Right kidney (tissue), 9 donors: ENCODE results near the gene KRT5.

Experiments
- DNase-seq: peaks from one replicate; pipeline ENCODE4 v3.0.0-alpha.2; 2016
- long read RNA-seq, 8 donors: transcript quantifications; one replicate each; lab custom pipeline, GENCODE V29; 2026

KRT5 gene
- long read RNA-seq, donor 1, result 0 reads
- long read RNA-seq, donor 2, result 0 reads
- long read RNA-seq, donor 3, result 0 reads
- long read RNA-seq, donor 4, partial matches to known transcripts, result 0 of 1 reads
- long read RNA-seq, donor 4, other reads (novel, unspliced or antisense), result 0 of 1 reads
- long read RNA-seq, donor 5, result 0 reads
- long read RNA-seq, donor 6, result 0 reads
- long read RNA-seq, donor 7, result 0 reads
- long read RNA-seq, donor 8, result 0 reads

DNA sequence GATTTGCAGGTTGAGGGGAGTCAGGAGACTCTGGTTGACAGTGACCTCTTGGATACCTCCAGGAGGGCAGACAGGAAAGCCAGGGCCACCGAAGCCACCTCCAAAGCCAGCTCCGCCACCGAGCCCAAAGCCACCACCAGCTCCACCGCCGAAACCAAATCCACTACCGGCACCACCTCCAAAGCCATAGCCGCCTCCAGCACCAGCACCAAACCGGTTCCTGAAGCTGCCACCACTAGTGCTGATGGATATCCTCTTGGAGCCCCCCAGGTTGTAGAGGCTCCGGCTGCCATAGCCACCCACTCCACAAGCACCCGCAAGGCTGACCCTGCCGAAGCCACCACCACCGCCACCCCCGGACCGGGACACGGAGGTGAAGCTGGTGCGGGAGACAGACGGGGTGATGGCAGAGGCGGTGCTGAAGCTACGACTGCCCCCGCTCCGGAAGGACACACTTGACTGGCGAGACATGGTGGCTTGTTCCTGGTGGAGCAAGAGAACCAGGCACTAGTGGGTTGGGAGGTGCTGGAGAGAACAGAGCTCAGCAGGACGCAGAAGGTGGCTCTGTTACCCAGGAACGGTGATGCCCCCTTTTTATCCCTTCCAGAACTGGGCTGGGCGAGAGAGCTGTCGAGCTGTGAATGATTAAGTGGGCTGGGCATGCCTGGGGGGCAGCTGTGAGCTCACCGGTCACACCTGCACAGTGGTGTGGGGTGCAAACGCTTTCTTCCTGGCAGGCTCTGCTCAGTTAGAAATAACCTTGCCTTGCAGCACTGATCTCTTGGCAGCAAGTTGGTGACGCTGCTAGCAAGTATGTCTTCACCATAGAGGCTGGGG lies at the start of gene KRT5:
KRT5 (minus strand) TSS at position 569 of the 837 bp plus-strand sequence; CDS start at position 471, 98 bp downstream.
- no peak for DNase-seq

DNA sequence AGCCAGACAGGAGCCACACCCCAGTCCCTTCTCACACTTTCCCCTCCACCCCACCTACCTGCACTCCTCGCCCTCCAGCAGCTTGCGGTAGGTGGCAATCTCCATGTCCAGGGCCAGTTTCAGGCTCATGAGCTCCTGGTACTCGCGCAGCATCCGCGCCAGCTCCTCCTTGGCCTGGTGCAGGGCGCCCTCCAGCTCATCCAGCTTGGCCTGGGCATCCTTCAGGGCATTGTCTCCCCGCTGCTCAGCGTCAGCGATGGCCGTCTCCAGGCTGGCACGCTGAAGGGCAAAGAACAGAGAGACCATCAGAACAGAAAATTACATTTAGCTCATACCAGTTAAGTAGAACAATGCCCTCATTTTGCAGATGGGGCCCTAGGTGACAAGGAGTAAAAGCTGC lies 47.9 kb upstream of the KRT5 start:
- DNase-seq, result no peak

DNA sequence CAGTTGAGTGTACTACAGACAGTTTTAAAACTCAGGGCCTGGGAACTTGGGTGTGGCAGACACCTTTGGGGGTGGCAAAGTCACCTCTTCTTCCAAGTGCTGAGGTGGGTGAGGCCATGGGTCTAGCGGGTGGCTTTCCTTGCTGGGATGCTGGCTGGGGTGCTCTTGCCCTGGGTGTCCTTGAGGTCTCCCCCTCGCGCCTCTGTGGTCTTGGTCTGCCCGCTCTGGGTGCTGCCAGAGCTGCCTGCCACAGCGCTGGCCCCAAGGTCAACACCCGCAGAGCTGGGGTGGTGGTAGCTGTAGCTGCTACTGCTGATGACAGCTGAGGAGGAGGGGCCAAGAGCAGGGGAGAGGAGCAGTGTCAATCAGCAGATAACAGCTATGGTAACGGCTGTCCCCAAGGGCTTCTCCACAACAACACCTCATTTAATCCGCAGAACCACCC lies 46.7 kb upstream of the KRT5 start:
- DNase-seq, result no peak

DNA sequence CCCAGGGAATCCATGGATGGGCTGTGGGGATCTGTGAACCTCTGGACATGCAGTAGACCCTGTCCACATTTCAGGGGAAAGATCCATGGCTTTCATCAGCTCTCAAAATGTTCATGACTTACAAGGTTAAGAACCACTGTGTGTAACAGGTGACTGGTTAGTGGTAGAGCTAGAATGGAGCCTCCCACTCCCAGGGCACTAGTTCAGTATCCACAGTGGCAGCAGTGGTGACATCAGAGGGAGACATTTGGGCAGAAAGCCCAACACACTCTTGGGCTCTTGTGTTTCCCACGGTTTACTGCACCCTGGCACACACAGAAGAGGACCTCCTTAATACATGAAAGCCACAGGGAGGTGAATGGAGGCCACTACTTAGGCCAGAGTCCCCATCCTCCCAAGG lies 44.4 kb upstream of the KRT5 start:
- DNase-seq, result no peak

DNA sequence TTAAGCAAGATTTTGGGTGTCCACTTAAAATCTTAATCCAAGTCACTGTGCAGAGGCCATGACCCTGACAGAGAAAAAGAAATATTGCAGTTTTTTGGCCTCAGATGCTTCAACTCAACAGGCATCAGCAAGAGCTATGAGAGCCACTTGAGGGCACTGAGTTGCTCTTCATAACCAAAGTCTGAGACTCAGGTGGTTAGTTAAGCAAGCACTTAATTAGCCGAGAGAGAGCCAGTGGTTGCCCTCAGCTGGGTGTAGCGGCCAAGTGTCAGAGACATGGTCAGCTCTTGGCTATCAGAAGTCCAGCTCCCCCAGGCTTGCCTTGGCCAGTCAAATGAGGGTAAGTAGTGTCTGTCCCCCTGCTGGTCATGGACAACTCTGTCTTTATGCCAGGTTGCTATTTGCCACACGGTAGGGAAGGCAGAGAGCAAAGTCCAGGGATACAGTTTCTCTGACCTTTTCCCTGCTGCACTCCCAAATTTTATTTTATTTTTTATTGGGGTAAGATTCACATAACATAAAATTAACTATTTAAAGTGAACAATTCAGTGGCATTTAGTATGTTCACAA lies 41.8 kb upstream of the KRT5 start:
- no peak for DNase-seq

DNA sequence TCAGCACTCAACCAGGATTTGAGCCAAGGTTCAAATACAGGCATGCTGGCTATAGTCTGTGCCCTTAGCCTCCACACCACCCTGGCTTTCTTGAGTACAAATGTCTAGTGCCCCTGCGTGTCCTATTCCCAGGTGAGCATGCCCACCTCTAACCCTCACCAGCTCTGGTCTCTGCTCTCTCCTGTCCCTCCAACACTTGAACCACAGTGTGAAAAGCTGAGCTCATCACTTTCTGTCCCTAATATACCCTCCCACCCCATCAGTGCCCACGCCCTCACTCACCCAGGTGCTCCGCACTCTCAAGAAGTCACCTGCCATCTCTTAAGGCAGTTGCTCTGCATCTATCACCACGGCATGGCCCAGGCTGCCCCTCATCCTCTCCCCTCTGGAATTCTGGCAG lies 39.8 kb upstream of the KRT5 start:
- no peak for DNase-seq

DNA sequence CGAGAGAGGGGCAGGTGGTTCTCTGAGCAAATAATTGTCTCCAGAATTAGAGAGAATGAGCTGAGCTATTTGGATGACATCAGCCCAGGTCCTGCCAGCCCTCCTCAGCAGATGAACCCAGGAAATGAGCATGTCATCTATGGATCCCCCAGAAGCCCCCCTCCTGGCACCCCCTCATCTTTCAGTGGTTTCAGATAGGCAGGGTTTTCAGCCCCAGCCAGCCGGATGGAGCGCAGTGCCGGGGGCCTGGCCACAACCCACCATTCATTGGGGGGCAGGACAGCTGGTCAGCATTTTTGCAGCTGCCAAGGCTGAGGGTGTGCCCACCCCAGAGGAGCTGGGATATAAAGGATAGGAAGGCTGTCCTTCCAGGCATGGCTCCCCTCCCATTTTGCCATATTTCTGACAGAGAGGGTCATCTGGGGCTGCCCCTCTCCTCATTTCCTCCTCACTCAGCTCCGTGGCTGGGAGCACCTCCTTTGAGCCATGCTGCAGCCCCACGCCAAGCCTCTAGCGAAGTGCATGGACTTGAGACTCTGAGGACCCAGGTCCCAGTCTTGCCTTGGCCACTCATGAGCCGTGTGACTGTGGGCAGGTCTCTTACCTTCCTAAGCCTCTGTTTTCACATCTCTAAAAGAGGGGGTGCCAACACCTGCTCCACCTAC lies 38.7 kb upstream of the KRT5 start:
- no peak for DNase-seq

DNA sequence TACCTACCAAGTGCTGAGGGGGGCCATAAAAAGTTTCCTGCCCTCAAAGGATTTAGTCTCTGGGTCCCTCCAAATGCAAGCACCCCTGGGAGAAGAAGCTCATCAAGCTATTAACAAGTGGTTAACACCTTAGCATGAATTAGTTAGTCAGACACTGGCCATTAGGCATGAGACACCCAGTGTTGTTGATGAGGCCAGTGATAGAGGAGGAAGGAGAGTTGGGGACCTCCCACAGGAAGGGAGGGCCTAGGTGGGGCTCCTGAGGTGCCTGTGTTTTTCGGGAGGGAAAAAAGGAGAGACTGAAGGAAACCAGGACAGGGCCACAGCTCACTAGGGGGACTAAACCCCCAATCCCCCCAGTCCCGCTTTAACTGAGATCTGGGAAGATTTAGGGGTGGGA lies 37.3 kb upstream of the KRT5 start:
- DNase-seq, result no peak

DNA sequence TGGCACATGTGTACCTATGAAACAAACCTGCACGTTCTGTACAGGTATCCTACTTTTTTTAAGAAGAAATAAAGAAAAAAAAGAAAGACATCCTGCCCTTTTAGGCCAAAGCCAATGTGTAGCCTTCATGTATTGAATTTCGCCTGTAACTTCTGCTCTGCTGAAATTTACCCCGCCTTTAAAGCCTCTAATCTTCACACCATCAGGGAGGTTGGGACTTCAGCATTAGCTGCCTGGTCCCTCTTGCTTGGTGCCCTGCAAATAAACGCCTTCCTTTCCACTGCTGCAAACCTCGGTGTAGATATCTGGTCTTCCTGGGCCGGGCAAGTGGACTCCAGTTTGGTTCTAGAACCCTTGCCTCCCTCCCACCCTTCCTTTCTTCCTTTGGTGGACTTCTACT lies 35.4 kb upstream of the KRT5 start:
- no peak for DNase-seq

DNA sequence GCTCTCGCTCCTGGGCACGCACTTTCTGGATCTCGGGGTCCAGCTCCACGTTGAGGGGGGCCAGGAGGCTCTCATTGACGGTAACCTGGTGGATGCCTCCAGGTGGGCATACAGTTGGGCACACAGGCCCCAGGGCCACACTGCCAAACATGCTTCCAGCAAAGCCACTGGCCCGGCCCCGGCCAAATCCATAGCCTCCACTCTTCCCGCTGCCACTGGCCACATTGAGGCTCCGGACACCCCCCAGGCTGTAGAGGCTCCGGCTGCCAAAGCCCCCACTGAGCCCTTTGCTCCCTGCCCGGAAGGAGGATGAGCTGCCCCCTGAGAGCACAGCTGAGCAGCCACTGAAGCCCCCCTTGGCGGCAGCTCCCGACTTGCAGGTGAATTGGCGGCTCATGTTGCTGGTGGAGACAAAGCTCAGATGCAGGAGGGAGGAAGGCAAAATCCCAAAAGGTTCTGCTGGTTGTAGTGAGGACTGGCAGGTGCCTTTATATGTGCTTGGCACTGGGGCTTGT lies 32.5 kb upstream of the KRT5 start, which contains the start of gene KRT71:
KRT71 (minus strand) TSS at position 465 of the 515 bp plus-strand sequence; CDS start at position 397, 68 bp downstream.
- no peak for DNase-seq

DNA sequence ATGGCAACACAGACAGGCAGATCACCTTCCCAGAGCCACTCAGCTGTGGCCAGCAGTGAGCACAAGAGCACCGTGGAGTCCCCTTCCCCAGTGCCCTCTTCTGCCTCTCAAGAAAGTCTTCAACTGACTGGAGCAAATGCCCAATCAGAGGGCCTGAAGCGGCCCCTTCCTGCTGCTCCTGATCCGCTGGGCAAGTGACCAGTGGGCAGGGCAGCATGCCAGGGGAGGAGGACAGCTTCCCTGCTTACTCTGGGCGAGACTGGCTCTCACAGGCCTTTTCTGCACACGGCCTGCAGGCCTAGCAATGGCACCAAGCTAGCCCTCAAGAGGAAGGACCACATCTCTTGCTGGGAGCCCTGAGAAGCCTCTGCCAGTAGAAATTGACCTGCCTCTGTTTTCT lies 31.9 kb upstream of the KRT5 start:
- no peak for DNase-seq

DNA sequence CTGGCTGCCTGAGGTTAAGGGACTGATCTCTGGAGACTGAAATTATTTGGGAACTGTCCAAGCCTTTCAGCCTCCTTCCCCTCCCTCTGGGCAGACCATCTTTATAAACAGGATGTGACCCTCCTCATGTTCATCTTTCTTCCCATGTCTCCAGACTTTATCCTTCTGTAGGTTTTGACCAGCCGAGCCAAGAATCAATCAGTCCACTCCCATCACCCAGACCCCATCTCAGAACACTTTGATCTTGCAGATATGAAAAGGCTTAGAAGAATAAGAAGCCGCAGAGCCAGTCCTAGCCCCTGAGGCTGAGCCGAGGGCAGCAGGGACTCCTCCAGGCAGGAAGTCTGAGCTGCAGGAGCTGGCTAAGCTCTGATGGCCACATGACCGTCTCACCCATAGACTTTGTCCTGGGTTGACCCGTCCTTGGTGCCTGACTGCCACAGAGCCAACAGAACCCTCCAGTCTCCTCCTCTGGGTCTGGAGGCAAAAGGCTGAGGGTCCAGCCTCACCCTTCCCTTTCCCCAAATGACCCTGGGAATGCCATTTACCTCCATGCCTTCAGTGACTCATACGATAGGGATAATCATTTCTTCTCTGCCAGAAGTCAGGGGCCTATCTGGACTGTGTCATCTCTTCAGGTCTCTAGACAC lies 31.1 kb upstream of the KRT5 start:
- no peak for DNase-seq

DNA sequence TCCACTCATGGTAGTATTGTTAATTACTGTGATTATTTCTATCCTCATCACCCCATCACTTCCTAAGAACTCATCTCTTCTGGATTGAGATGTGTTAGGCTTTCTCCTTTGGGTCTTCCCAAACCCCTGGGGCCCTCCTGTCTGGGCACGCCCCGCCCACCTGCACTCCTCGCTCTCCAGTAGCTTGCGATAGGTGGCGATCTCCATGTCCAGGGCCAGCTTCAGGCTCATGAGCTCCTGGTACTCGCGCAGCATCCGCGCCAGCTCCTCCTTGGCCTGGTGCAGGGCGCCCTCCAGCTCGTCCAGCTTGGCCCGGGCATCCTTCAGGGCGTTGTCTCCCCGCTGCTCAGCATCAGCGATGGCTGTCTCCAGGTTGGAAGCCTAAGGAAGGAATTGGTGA lies 25.9 kb upstream of the KRT5 start:
- no peak for DNase-seq

DNA sequence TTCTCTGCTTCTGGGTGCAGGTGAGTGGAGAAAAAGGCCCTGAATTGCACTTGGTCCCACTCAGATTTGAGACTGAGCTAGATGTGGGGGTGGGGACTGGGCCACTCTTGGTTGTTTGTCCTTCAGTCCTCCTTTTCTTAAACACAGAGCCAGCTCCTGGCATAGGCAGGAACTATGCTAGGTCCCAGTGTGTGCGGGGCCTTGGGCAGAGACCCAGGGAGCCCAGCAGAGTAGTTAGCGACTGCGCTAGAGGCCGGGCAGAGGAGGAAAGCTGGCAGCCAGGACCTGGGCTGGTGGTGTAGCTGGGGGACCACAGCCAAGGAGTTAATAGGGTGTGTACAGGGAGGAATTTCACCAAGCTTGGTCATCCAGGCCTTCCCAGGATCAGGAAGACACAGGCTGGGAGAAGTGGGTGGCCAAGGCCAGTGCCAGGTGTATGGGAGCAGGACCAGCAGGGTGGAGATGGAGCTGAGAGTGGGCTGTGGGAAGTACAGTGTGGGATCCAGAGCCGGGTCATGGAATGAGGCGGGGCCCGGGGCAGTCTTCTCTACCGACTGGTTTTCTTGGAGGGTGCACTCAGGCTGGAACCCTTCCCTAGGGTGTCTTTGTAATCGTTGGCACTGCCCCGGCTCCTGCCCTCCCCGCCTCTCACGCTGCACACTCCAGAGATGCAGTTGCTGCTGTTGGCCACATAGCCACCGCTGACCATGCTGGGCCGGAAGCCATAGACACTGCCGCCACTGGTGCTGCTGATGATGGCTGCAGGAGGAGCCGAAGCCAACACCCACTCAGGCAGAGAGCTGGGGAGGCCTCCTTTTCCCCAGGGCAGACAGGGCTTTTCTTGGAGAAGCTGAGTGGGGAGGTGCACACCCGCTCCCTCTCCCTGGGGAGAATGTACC lies 24.0 kb upstream of the KRT5 start:
- DNase-seq, result no peak

DNA sequence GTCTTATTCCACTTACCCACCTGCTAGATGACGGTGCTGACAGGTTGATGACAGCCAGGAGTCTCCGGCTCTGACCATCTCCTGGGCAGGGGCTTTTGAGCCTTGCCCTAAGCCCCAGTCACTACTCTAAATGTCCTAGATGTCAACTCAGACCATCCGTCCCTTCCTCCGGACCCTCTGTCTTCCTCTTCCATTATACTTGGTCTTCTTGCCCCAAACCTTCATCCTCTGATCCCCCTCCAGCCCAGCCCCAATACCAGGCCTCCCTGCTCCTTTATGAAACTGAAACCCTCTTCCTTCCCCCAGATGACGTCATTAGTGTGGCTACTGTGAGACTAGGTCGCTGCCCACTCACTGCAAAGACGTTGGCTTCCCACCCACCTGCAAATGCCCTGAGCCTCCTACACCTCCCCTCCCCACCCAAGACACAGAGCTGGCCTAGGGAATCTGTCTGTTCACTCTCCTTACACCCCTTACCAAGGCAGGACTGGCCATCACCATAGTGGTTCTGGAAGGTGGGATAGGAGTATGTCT lies 22.7 kb upstream of the KRT5 start:
- DNase-seq, result no peak

DNA sequence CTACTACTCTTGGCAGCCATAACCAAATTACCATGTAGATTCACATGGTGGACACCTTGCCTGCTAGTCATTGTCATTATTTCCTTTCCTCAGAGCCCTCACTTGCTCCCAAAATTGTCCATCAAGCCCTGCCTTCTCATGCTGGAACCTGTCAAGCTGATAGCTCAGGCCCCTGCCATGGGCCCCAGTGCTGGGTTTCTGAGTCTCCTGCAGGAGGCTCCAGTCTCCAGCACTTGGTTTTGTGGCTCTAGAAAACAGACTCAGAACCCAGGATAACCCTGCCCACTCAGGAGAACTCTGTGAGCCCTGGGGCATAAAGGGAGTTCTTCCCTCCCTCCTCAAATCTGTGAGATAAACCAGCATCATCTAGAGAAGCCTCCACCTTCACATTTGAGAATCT lies 22.0 kb upstream of the KRT5 start:
- no peak for DNase-seq

DNA sequence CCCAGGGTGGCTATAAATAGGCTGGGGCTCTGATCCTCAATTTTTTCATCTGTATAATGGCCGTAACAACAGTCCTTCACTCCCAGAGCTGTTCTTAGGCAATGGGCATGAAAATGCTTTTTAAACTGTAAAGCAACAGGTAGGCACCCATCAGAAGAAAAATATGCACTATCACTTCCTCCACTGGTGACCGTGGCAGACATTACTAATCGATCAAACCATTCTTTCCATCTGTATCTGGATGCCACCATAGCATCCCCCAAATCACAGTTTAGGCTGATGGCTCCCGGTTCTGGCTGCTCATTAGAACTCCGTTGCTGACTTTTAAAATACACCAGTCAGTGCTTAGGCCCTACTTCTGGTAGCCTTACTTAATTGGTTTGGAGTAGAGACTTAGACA lies 21.5 kb upstream of the KRT5 start:
- DNase-seq, result no peak

DNA sequence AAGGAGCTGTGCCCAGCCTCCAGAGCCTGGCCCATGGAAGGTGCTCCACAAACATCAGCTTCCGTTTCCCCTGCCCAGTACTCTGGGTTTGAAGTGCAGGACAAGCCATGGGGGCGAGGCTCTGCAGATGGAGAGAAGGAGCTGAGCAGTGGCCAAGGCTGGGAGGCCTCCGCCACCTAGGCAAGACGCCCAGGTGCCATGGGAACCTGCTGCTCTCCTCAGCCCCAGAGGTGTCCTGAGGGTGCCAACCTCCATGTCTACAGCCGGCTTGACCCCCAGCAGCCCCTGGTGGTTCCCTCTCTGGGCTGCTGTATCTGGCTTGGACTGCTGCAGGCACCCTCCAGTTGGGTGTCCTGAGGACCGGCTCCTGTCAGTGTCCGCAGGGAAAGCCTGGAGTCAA lies 20.3 kb upstream of the KRT5 start:
- no peak for DNase-seq

DNA sequence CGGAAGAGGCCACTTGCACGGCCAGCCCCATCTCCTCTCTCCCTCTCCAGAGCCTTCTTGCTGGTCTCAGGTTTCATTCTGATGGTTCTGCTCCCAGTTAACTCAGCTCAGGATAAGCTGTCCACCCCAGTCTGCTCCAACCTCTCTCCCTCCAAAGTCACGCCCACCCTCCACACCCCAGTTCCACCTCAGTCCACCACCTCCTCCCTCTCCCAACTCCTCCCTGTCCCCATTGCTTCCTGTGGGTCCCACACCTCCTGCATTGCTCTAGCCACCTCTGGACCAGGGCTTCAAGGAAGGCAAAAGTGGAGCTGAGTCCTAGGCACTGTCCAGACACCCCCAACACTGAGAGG lies 19.6 kb upstream of the KRT5 start:
- no peak for DNase-seq

DNA sequence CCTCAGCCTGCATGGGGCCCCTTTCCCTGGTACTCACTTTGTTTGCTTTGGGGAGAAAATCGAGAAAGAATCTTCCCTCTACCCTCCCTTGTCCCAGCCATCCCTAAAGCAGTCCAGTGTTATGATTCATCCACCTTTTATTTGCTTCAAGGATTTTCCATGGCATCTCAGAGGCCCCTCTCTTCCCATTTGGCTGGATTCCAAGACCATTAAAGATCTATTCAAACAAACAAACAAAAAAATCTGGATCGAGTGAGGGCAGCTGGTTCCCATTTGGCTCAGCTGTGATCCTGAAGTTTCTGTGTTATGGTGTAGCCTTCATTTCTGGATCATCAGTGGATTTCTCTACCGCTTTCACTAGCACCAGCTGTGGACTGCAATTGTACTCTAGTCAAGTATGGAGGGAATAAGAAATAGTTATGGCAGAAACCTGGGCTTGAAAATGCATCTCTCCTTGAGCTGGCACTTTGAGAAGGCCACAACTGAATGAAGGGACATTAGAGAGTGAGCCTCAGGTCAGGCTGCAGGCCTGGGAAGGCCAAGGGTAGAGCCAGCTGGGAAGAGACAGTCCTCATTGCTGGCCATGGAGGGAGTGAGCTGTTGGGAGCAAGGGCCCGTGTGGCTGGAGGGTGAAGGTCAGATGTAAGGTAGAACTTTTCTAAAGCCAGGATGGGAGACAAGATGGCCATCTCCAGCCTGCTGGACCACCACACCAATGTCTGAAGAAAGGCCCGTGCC lies 19.1 kb upstream of the KRT5 start:
- DNase-seq, result no peak
